A549 treated with AZD9567 at 1 μM for 4 hours (cell line): Measurements from ENCODE around the gene ZNF124. TPM values are rescaled to one million over a fixed set of nuclear protein-coding genes. Genes with fewer than 3 reads are reported as not detected.

Experiments used
- total RNA-seq: library from RNA; stranded (reverse); fragments of 200-300 nt; extraction: Qiagen RNA extraction; gene quantifications from 5 replicates; pipeline ENCODE4 v1.2.3, GENCODE V29; 2022; ENCODE audit not compliant: insufficient read depth

Gene ZNF124
- total RNA-seq, result 4.8 to 7.0 TPM (median 4.9 TPM) in 5 replicates

DNA sequence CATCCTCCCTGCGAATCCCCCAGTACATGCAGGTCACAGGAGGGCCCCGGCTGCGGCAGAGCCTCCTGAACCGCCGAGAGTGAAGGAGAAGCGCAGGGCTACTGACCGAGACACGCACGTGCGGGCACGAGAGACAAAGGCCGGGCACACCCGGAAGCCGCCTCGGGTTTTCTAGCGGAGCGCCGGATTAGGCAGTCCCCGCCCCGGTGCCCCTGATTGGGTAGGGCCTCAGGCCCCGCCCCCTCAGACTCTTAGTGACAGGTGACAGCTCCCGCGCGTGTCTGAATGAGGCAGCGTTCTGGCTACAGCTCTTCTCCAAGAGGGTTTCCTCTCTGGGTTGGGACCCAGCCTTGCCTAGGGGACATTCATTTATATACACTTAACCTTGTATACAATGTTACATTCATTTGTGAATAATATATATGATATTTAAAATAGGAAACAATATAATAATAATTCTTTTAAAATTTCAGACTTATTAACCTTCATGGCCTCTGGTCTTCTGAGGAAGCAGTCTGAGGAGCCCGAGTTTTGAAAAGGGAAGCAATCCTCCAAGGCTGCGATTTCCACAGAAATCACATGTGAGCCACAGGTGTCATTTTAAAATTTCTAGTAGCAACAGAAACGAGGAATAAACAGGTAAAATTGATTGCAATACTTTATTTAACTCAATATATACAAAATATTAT, at the start of gene ZNF124:
Gene ZNF124, minus strand, starts transcription at position 146 of the 689 bp plus-strand sequence. Its CDS starts 143 bp downstream, at position 3.

Other genes with a start within 250 kb of the ZNF124 start
- 28.1 to 43.0 TPM (median 30.7 TPM) in 5 replicates for gene AHCTF1, start 240.1 kb downstream of the ZNF124 start, total RNA-seq
- 2.7 to 7.0 TPM (median 3.1 TPM) in 5 replicates for gene ZNF695, start 164.0 kb downstream of the ZNF124 start, total RNA-seq
- gene ZNF670, start 93.2 kb downstream of the ZNF124 start, total RNA-seq, result 3.3 to 4.4 TPM (median 3.6 TPM) in 5 replicates
- gene ZNF669, start 67.7 kb downstream of the ZNF124 start, total RNA-seq, result 3.3 to 5.0 TPM (median 4.0 TPM) in 5 replicates
- gene VN1R5, start 84.1 kb upstream of the ZNF124 start, total RNA-seq, result not detected in 5 replicates
- 14.7 to 18.4 TPM (median 17.6 TPM) in 5 replicates for gene ZNF496, start 159.8 kb upstream of the ZNF124 start, total RNA-seq
- gene NLRP3, start 244.2 kb upstream of the ZNF124 start, total RNA-seq, result not detected in 5 replicates